Measurements from ENCODE around the gene DIP2A.

Gene DIP2A

DNA sequence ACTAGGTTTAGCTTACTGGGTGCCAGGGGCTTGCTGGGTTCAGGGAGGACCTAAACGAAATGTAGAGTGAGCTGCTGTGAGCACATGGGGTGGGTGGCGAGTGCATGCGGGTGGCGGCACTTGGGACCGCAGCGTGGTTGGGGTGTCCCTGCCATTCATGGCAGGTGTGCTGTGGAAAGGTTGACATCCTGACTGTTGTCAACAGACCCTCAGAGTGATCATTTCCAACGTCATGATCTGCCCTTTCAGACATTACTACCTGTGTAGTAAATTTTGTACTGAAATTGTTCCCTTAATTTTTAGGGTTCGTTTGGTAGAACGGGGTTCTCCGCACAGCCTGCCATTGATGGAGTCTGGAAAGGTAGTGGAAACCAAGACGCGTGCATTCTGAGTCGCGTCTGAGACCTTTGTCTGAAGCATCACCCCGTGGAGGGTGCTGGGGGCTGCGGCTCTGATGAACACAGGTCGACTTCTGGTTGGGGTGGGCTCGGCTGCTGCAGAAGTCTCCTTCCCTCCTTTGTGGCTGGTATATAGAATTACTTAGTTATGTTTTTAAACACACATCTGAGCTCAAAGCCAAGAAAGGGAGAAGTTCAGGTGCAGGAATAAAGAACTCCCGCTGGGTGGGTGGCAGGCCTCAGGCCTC is 102.9 kb downstream of the DIP2A start:
- Histone ChIP-seq H3K4ac (ENCODE audit: low read length) (no peak overlapping the region), H3K4me2 (ENCODE audit: insufficient read depth, low read length, poor library complexity, severe bottlenecking) (no peak overlapping the region), H4K91ac (ENCODE audit: low read depth, low read length, poor library complexity) (no peak overlapping the region), H2BK120ac (ENCODE audit: low read depth, low read length) (no peak overlapping the region), H2BK5ac (ENCODE audit: low read length) (no peak overlapping the region), H3K4me1 (ENCODE audit: control insufficient read depth in 2 of 2, insufficient read depth in 1 of 2, low read depth in 1 of 2, low read length in 2 of 2) (peaks cover 0 to 9% of the 10 kb centered on the region in 2 donors), H3K27me3 (ENCODE audit: control insufficient read depth in 3 of 3, insufficient read depth in 3 of 3, low read depth in 1 of 3, low read length in 3 of 3) (no peaks in the 10 kb centered on the region), H3K14ac (ENCODE audit: low read length) (no peak overlapping the region), H2AFZ (ENCODE audit: low read length) (no peak overlapping the region), H2AK5ac (ENCODE audit: low read depth, low read length) (no peak overlapping the region), H3K79me1 (ENCODE audit: low read depth, low read length) (no peaks in the 10 kb centered on the region), H3K36me3 (replicated peaks in 1 of 2; ENCODE audit: control insufficient read depth in 2 of 2, insufficient read depth in 2 of 2, low read length in 2 of 2) (peaks cover 56 to 97% of the 10 kb centered on the region in 2 donors), H3K9ac (ENCODE audit: low read depth, low read length, poor library complexity) (no peak overlapping the region), H3K4me3 (ENCODE audit: low read length in 2 of 2) (no peak overlapping the region), H2BK15ac (ENCODE audit: low read length) (no peak overlapping the region), H3K9me3 (replicated peaks in 1 of 2; ENCODE audit: control insufficient read depth in 2 of 2, insufficient read depth in 1 of 2, low read depth in 1 of 2, low read length in 2 of 2) (peaks cover 0 to 1% of the 10 kb centered on the region in 2 donors), H4K8ac (ENCODE audit: low read depth, low read length) (no peak overlapping the region), H2BK12ac (ENCODE audit: low read length) (no peak overlapping the region), H3K18ac (ENCODE audit: low read length) (no peak overlapping the region), H3K23ac (ENCODE audit: low read depth, low read length, poor library complexity) (no peak overlapping the region), H3K27ac (replicated peaks; ENCODE audit: low read length) (no peak overlapping the region)
- DNase-seq (ENCODE audit: low spot score): no peak
- WGBS, 2 donors (ENCODE audit: extremely low coverage in 2 of 2, insufficient read length in 2 of 2, insufficient replicate concordance in 1 of 2): no CpG with 5 or more reads among the region's 19 CpGs

DNA sequence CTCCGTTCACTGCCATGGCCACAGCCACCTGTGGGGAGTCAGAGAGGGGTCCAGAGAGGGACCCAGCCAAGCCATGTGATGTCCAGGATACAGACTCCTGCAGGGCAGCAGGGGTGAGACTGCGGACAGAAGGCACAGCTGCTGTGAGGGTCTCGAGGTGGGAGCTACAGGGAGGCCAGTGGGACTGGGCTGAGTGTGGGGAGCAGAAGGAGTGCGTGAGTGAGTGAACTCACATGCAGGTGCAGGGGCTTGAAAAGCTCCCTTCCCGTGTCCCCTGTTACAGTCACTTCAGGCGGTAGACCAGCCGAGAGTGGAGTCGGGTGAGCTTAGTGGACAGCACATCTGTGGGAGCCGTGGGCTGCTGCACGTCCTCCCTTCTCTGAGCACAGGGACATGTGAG is 103.8 kb downstream of the DIP2A start:
- peaks cover 61 to 97% of the 10 kb centered on the region in 2 donors for H3K36me3 ChIP-seq (replicated peaks in 1 of 2; ENCODE audit: control insufficient read depth in 2 of 2, insufficient read depth in 2 of 2, low read length in 2 of 2)
- H3K79me1 ChIP-seq (ENCODE audit: low read depth, low read length): no peaks in the 10 kb centered on the region
- H2BK12ac ChIP-seq (ENCODE audit: low read length): no peak overlapping the region
- peak overlapping the region; percentile 11 for H3K23ac ChIP-seq (ENCODE audit: low read depth, low read length, poor library complexity)
- no peaks in the 10 kb centered on the region for H3K27me3 ChIP-seq (ENCODE audit: control insufficient read depth in 3 of 3, insufficient read depth in 3 of 3, low read depth in 1 of 3, low read length in 3 of 3)
- H2AFZ ChIP-seq (ENCODE audit: low read length): no peak overlapping the region
- no peak overlapping the region for H2BK15ac ChIP-seq (ENCODE audit: low read length)
- no peak for DNase-seq (ENCODE audit: low spot score)
- H4K8ac ChIP-seq (ENCODE audit: low read depth, low read length): peak overlapping the region; percentile 32
- H2BK120ac ChIP-seq (ENCODE audit: low read depth, low read length): no peak overlapping the region
- no peak overlapping the region for H3K18ac ChIP-seq (ENCODE audit: low read length)
- H2BK5ac ChIP-seq (ENCODE audit: low read length): no peak overlapping the region
- H3K27ac ChIP-seq (replicated peaks; ENCODE audit: low read length): no peak overlapping the region
- H3K4me1 ChIP-seq (ENCODE audit: control insufficient read depth in 2 of 2, insufficient read depth in 1 of 2, low read depth in 1 of 2, low read length in 2 of 2): peaks cover 0 to 9% of the 10 kb centered on the region in 2 donors
- H4K91ac ChIP-seq (ENCODE audit: low read depth, low read length, poor library complexity): no peak overlapping the region
- no peak overlapping the region for H3K4me3 ChIP-seq (ENCODE audit: low read length in 2 of 2)
- no peak overlapping the region for H3K4ac ChIP-seq (ENCODE audit: low read length)
- H3K4me2 ChIP-seq (ENCODE audit: insufficient read depth, low read length, poor library complexity, severe bottlenecking): no peak overlapping the region
- no CpG with 5 or more reads among the region's 10 CpGs for WGBS, 2 donors (ENCODE audit: extremely low coverage in 2 of 2, insufficient read length in 2 of 2, insufficient replicate concordance in 1 of 2)
- no peak overlapping the region for H3K9ac ChIP-seq (ENCODE audit: low read depth, low read length, poor library complexity)
- peaks cover 0 to 2% of the 10 kb centered on the region in 2 donors for H3K9me3 ChIP-seq (replicated peaks in 1 of 2; ENCODE audit: control insufficient read depth in 2 of 2, insufficient read depth in 1 of 2, low read depth in 1 of 2, low read length in 2 of 2)
- H2AK5ac ChIP-seq (ENCODE audit: low read depth, low read length): no peak overlapping the region
- H3K14ac ChIP-seq (ENCODE audit: low read length): no peak overlapping the region

GRCh38 chr21:46562964-46563607 is 104.4 kb downstream of the DIP2A start:
- Histone ChIP-seq H2BK5ac (ENCODE audit: low read length) (no peak overlapping the region), H3K27me3 (ENCODE audit: control insufficient read depth in 3 of 3, insufficient read depth in 3 of 3, low read depth in 1 of 3, low read length in 3 of 3) (no peaks in the 10 kb centered on the region), H3K36me3 (replicated peaks in 1 of 2; ENCODE audit: control insufficient read depth in 2 of 2, insufficient read depth in 2 of 2, low read length in 2 of 2) (peaks cover 57 to 97% of the 10 kb centered on the region in 2 donors), H2BK12ac (ENCODE audit: low read length) (no peak overlapping the region), H2AK5ac (ENCODE audit: low read depth, low read length) (no peak overlapping the region), H4K91ac (ENCODE audit: low read depth, low read length, poor library complexity) (no peak overlapping the region), H3K9me3 (replicated peaks in 1 of 2; ENCODE audit: control insufficient read depth in 2 of 2, insufficient read depth in 1 of 2, low read depth in 1 of 2, low read length in 2 of 2) (peaks cover 0 to 2% of the 10 kb centered on the region in 2 donors), H2BK15ac (ENCODE audit: low read length) (no peak overlapping the region), H3K14ac (ENCODE audit: low read length) (no peak overlapping the region), H2BK120ac (ENCODE audit: low read depth, low read length) (no peak overlapping the region), H3K4me1 (ENCODE audit: control insufficient read depth in 2 of 2, insufficient read depth in 1 of 2, low read depth in 1 of 2, low read length in 2 of 2) (peaks cover 0 to 9% of the 10 kb centered on the region in 2 donors), H4K8ac (ENCODE audit: low read depth, low read length) (no peak overlapping the region), H2AFZ (ENCODE audit: low read length) (no peak overlapping the region), H3K18ac (ENCODE audit: low read length) (no peak overlapping the region), H3K9ac (ENCODE audit: low read depth, low read length, poor library complexity) (peak overlapping the region; percentile 66), H3K79me1 (ENCODE audit: low read depth, low read length) (no peaks in the 10 kb centered on the region), H3K4me2 (ENCODE audit: insufficient read depth, low read length, poor library complexity, severe bottlenecking) (no peak overlapping the region), H3K27ac (replicated peaks; ENCODE audit: low read length) (no peak overlapping the region), H3K4me3 (ENCODE audit: low read length in 2 of 2) (peak overlapping the region in 1 of 2 donors; percentile 6), H3K4ac (ENCODE audit: low read length) (no peak overlapping the region), H3K23ac (ENCODE audit: low read depth, low read length, poor library complexity) (no peak overlapping the region)
- no CpG with 5 or more reads among the region's 14 CpGs for WGBS, 2 donors (ENCODE audit: extremely low coverage in 2 of 2, insufficient read length in 2 of 2, insufficient replicate concordance in 1 of 2)
- no peak for DNase-seq (ENCODE audit: low spot score)

DNA sequence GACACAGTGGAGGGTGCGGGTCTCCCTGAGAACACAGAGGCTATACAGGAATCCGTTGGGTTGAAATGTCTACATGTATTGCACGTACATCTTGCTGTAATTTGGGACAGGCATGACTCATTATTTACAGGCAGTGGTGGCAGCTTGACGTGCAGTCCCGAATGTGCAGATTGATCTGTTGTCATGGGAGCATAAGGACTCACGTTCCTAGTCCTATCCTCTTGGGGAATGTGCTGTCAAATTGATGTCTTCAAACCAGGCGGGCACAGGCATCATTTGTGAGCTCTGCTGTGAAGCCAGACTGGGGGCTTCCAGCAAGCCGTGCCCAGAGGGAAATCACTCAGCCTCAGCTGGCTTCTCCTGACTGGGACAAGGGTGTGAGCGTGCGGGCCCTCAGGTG is 105.7 kb downstream of the DIP2A start:
- no peaks in the 10 kb centered on the region for H3K79me1 ChIP-seq (ENCODE audit: low read depth, low read length)

More for the DNA sequence above, 105.7 kb downstream of the DIP2A start:
- Histone ChIP-seq H4K8ac (ENCODE audit: low read depth, low read length) (no peak overlapping the region), H2BK120ac (ENCODE audit: low read depth, low read length) (no peak overlapping the region), H3K36me3 (replicated peaks in 1 of 2; ENCODE audit: control insufficient read depth in 2 of 2, insufficient read depth in 2 of 2, low read length in 2 of 2) (peaks cover 55 to 96% of the 10 kb centered on the region in 2 donors), H2AFZ (ENCODE audit: low read length) (no peak overlapping the region), H3K4me2 (ENCODE audit: insufficient read depth, low read length, poor library complexity, severe bottlenecking) (no peak overlapping the region), H3K18ac (ENCODE audit: low read length) (no peak overlapping the region), H3K4me3 (ENCODE audit: low read length in 2 of 2) (no peak overlapping the region), H2BK15ac (ENCODE audit: low read length) (no peak overlapping the region), H3K23ac (ENCODE audit: low read depth, low read length, poor library complexity) (peak overlapping the region; percentile 76), H3K27me3 (ENCODE audit: control insufficient read depth in 3 of 3, insufficient read depth in 3 of 3, low read depth in 1 of 3, low read length in 3 of 3) (no peaks in the 10 kb centered on the region), H2AK5ac (ENCODE audit: low read depth, low read length) (no peak overlapping the region), H2BK12ac (ENCODE audit: low read length) (no peak overlapping the region), H3K4ac (ENCODE audit: low read length) (no peak overlapping the region), H3K4me1 (ENCODE audit: control insufficient read depth in 2 of 2, insufficient read depth in 1 of 2, low read depth in 1 of 2, low read length in 2 of 2) (peaks cover 0 to 4% of the 10 kb centered on the region in 2 donors), H3K9ac (ENCODE audit: low read depth, low read length, poor library complexity) (no peak overlapping the region), H3K14ac (ENCODE audit: low read length) (peak overlapping the region; percentile 41), H2BK5ac (ENCODE audit: low read length) (peak overlapping the region; percentile 27), H4K91ac (ENCODE audit: low read depth, low read length, poor library complexity) (no peak overlapping the region), H3K27ac (replicated peaks; ENCODE audit: low read length) (no peak overlapping the region), H3K9me3 (replicated peaks in 1 of 2; ENCODE audit: control insufficient read depth in 2 of 2, insufficient read depth in 1 of 2, low read depth in 1 of 2, low read length in 2 of 2) (peaks cover 0 to 4% of the 10 kb centered on the region in 2 donors)
- WGBS, 2 donors (ENCODE audit: extremely low coverage in 2 of 2, insufficient read length in 2 of 2, insufficient replicate concordance in 1 of 2): no CpG with 5 or more reads among the region's 10 CpGs
- DNase-seq (ENCODE audit: low spot score): no peak

Data from neuronal stem cell (in vitro differentiated cells).